Right lobe of liver (tissue), 6 donors: Measurements from ENCODE around the gene TMEM147. TPM values are rescaled to one million over a fixed set of nuclear protein-coding genes. Genes with fewer than 3 reads are reported as not detected.

Experiments used
- ATAC-seq, 4 donors: fragments of 200-7000 bp; cut with Tn5 transposase; one replicate each; pipeline ENCODE4 v1.9.1; 2020; ENCODE audit warnings: mild to moderate bottlenecking in 4 of 4, moderate library complexity in 4 of 4
- DNase-seq, 3 donors: peaks; one replicate each; pipeline ENCODE4 v3.0.0-alpha.2; 2020
- H3K27ac ChIP-seq, 3 donors: fragments of 200-600 bp; one replicate each; pipeline ENCODE4 v1.8.0; 2022
- H3K27me3 ChIP-seq, 2 donors: fragments of 200-600 bp; one replicate each; pipeline ENCODE4 v1.8.0; 2022
- H3K36me3 ChIP-seq, 4 donors: fragments of 200-600 bp; sonication (generic) in 1 of 4; one replicate each; pipeline versions ENCODE4 v1.5.1 to v1.8.0; 2017 to 2022; ENCODE audit warnings: control low read depth in 1 of 4
- H3K4me1 ChIP-seq, 4 donors: fragments of 200-600 bp; sonication (generic) in 1 of 4; one replicate each; pipeline versions ENCODE4 v1.5.1 to v1.8.0; 2017 to 2022; ENCODE audit warnings: control low read depth in 1 of 4
- H3K4me3 ChIP-seq, 3 donors: fragments of 200-600 bp; one replicate each; pipeline ENCODE4 v1.8.0; 2022
- H3K9me3 ChIP-seq, 4 donors: fragments of 200-600 bp; sonication (generic) in 1 of 4; one replicate each; pipeline versions ENCODE4 v1.5.1 to v1.8.0; 2017 to 2022; ENCODE audit warnings: control low read depth in 1 of 4
- POLR2A ChIP-seq: fragments of 450-650 bp; IDR thresholded peaks from one replicate; pipeline ENCODE4 v1.6.1; 2017; ENCODE audit warnings: antibody characterized with exemption, mild to moderate bottlenecking
- WGBS: methylation state at CpG from one replicate; pipeline ENCODE4 v1.1.6; 2018; ENCODE audit warnings: low coverage, low lambda C conversion rate; ENCODE audit not compliant: insufficient coverage; ENCODE audit errors: missing lambda C conversion rate; 5-methylcytosine and 5-hydroxymethylcytosine counted together
- intact Hi-C, 2 donors: fragments of 100-400 bp; cut with DNase I; formaldehyde crosslinking; loops; one replicate each; pipeline versions ENCODE4 v1.11.2 to v1.14.1; 2022
- total RNA-seq, 6 experiments: library from RNA; depleted of rRNA in 2 of 6; stranded (reverse); fragments of >200 nt in 2 of 6; fragmentation: NEBNext Ultra II Directional in 3 of 6; extraction: Animal tissue kit (Norgen Biotek cat#: 25700) in 3 of 6; gene quantifications; one replicate each; pipeline versions ENCODE4 v1.1.0 to v1.2.4, GENCODE V29; 2016 to 2023
- TF ChIP-seq, protein P1 (sequence below), 4 donors: fragments of 200-600 bp in 3 of 4; fragments of 450-650 bp in 1 of 4; IDR thresholded peaks; one replicate each; pipeline versions ENCODE4 v1.5.1 to v1.8.0; 2016 to 2022; ENCODE audit warnings: antibody characterized with exemption in 4 of 4, mild to moderate bottlenecking in 2 of 4
- donor health status: DM: no; HTN: yes; CAD: no.
- donor health status: DM: no; HTN: no; CAD: no.
- donor health status: DM: no; HTN: no; CAD: no.
- donor health status: DM: no; HTN: yes; CAD: no.
- donor health status: DM: no; HTN: yes; CAD: no.

Gene TMEM147
- total RNA-seq, 6 experiments from 2014 or later: 29.4 to 65.7 (median 36.2) TPM

DNA sequence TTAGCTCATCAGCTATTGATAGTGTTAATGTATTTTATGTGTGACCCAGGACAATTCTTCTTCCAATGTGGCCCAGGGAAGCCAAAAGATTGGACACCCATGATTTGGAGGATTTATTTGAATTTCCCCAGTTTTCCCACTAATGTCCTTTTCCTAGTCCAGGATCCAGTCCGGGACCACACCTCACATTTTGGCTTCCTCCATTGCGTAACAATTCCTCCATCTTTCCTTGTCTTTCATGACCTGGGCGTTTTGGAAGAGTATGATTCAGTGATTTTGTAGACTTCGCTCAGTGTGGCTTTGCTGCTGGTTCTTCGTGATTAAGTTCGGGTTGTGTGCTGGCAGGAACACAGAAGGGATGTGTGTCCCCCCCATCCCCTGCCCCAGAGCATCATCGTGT, 21.3 kb downstream of the TMEM147 start:
- H3K27me3 ChIP-seq: no peaks in the 10 kb centered on the region
- 81% methylated on average over 6 of the region's 7 CpGs for WGBS
- no peak for DNase-seq

DNA sequence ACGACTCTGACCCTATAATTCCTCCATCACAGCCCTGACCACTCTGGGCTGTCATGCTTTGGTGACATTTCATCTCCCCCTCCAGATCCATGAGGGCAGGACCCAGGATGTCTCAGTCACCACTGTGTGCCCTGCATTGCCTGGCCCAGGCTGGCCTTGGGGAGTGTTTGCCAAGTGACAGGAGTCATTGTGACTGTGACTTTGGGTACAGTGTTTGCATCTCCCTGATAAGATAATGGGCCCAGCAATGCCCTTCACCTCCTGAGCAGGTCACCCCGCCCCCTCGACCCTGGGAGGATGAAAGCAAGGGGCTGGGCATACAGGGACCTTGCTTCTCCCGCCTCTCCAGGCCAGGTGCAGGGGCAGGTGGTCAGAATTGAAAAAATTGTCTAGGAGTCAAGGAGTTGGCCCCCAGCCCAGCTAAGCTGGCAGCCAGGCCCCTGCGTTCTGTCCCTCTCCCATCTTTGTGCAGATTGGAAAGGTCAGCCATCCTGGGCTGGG, 23.9 kb downstream of the TMEM147 start:
- H3K27ac ChIP-seq: no peak overlapping the region
- ATAC-seq (peak in 1 of 4 donors; percentile 29), DNase-seq (no peak)
- no peaks in the 10 kb centered on the region for H3K27me3 ChIP-seq
- H3K9me3 ChIP-seq: no peaks in the 10 kb centered on the region
- no peak overlapping the region for H3K4me3 ChIP-seq
- H3K4me1 ChIP-seq: no peaks in the 10 kb centered on the region
- 53% methylated on average over 4 of the region's 5 CpGs for WGBS
- no peak for TF ChIP-seq POLR2A
- TF ChIP-seq, protein P1, sequence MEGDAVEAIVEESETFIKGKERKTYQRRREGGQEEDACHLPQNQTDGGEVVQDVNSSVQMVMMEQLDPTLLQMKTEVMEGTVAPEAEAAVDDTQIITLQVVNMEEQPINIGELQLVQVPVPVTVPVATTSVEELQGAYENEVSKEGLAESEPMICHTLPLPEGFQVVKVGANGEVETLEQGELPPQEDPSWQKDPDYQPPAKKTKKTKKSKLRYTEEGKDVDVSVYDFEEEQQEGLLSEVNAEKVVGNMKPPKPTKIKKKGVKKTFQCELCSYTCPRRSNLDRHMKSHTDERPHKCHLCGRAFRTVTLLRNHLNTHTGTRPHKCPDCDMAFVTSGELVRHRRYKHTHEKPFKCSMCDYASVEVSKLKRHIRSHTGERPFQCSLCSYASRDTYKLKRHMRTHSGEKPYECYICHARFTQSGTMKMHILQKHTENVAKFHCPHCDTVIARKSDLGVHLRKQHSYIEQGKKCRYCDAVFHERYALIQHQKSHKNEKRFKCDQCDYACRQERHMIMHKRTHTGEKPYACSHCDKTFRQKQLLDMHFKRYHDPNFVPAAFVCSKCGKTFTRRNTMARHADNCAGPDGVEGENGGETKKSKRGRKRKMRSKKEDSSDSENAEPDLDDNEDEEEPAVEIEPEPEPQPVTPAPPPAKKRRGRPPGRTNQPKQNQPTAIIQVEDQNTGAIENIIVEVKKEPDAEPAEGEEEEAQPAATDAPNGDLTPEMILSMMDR (IDR thresholded peaks at IDR 0.05): no peak
- intact Hi-C loops: no loop called here
- no peaks in the 10 kb centered on the region for H3K36me3 ChIP-seq

More for the DNA sequence above, 21.3 kb downstream of the TMEM147 start:
- no peaks in the 10 kb centered on the region for H3K4me1 ChIP-seq
- no peaks in the 10 kb centered on the region for H3K36me3 ChIP-seq
- intact Hi-C loops: no loop called here
- no peaks in the 10 kb centered on the region for H3K9me3 ChIP-seq
- no peak for ATAC-seq
- no peak overlapping the region for H3K4me3 ChIP-seq
- TF ChIP-seq, protein P1 (IDR thresholded peaks at IDR 0.05): no peak
- no peak for TF ChIP-seq POLR2A
- no peak overlapping the region for H3K27ac ChIP-seq

DNA sequence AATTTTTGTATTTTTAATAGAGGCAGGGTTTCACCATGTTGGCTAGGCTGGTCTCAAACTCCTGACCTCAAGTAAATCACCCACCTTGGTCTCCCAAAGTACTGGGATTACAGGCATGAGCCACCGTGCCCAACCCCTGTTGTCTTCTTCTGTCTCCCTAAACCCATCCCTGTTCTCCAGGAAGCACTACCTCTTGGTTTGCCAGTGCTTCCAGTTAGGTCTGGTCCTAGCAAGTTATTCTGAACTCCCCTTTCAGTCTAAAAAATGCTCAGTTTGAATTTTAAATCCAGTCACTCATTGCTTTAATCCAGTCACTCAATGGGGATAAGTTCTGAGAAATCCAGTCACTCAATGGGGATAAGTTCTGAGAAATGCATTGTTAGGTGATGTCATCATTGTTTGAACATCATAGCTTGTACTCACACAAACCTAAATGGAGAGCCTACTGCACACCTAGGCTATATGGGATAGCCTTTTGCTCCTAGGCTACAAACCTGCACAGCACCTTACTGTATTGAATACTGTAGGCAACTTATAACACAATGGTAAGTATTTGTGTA, 26.1 kb downstream of the TMEM147 start:
- Histone ChIP-seq H3K27me3 (no peaks in the 10 kb centered on the region), H3K27ac (no peak overlapping the region), H3K9me3 (peaks cover 0 to 4% (median 1%) of the 10 kb centered on the region in 4 donors), H3K36me3 (no peaks in the 10 kb centered on the region), H3K4me1 (no peaks in the 10 kb centered on the region), H3K4me3 (no peak overlapping the region)
- WGBS: 80% methylated on average over 1 of the region's 1 CpG
- ATAC-seq (no peak), DNase-seq (no peak)
- intact Hi-C loops: no loop called here
- no peak for TF ChIP-seq POLR2A

DNA sequence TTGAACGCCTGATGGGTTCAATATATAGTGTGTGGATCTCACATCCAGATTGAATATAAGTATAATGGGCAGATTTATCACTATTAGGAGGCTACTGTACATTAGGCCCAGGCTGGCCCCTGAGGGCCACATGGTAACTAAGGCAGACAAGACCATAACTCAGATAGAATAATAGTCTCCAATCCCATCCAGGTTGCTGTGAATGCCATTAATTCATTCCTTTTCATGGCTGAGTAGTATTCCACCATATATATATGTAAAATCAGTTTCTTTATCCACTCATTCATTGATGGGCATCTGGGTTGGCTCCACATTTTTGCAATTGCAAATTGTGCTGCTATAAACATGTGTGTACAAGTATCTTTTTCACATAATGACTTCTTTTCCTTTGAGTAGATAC, 32.5 kb downstream of the TMEM147 start:
- Histone ChIP-seq H3K36me3 (no peaks in the 10 kb centered on the region), H3K4me3 (no peak overlapping the region), H3K27ac (no peak overlapping the region), H3K9me3 (peaks cover 0 to 4% (median 1%) of the 10 kb centered on the region in 4 donors), H3K27me3 (no peaks in the 10 kb centered on the region), H3K4me1 (no peaks in the 10 kb centered on the region)
- 50% methylated on average over 1 of the region's 1 CpG for WGBS
- TF ChIP-seq POLR2A: no peak
- TF ChIP-seq, protein P1 (IDR thresholded peaks at IDR 0.05): no peak
- ATAC-seq: no peak
- DNase-seq: no peak
- intact Hi-C loops: no loop called here

DNA sequence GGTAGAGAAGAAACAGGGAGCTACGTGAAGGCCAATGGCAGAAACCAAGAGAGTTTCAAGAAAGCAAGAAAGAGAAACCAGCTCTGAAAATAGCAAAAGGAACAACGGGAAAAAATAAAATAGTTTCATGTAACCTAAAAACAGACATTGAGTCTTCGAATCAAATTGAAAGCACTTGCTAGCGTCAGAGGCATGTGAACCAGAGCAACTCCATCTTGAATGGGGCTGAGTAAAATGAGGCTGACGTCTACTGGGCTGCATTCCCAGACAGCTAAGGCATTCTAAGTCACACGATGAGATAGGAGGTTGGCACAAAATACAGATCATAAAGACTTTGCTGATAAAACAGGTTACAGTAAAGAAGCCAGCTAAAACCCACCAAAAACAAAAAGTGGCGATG, 33.3 kb downstream of the TMEM147 start:
- DNase-seq: no peak
- 68% methylated on average over 7 of the region's 7 CpGs for WGBS

More for the DNA sequence above, 33.3 kb downstream of the TMEM147 start:
- Histone ChIP-seq H3K4me1 (no peaks in the 10 kb centered on the region), H3K4me3 (no peak overlapping the region), H3K27me3 (no peaks in the 10 kb centered on the region), H3K9me3 (peaks cover 0 to 4% (median 1%) of the 10 kb centered on the region in 4 donors), H3K36me3 (no peaks in the 10 kb centered on the region), H3K27ac (no peak overlapping the region)
- TF ChIP-seq, protein P1 (IDR thresholded peaks at IDR 0.05): no peak
- TF ChIP-seq POLR2A: no peak
- intact Hi-C loops: no loop called here
- ATAC-seq: no peak
